Transverse colon (tissue), 4 donors: ENCODE results near the gene DUSP11. TPM values are rescaled to one million over a fixed set of nuclear protein-coding genes. Genes with fewer than 3 reads are reported as not detected.
"Not testable (repeated sequence)": the region's sequence is repeated elsewhere in the genome, so short reads cannot be mapped to it uniquely, and the experiment has no call there.

Experiments
- DNase-seq: peaks from one replicate; pipeline ENCODE4 v3.0.0-alpha.2; 2019
- H3K27ac ChIP-seq, 4 donors: fragments of 200-600 bp; sonication (generic); 2 replicates each; pipeline ENCODE4 v1.5.1; 2016 to 2018; ENCODE audit warnings: inconsistent platforms in 4 of 4
- H3K27me3 ChIP-seq: fragments of 200-600 bp; sonication (generic); 2 replicates; pipeline ENCODE4 v1.5.1; 2017; ENCODE audit warnings: inconsistent platforms
- H3K36me3 ChIP-seq, 4 donors: fragments of 200-600 bp; sonication (generic); 2 replicates each; pipeline ENCODE4 v1.5.1; 2017 to 2019; ENCODE audit warnings: inconsistent platforms in 4 of 4
- H3K4me1 ChIP-seq, 4 donors: fragments of 200-600 bp; sonication (generic); 2 replicates each; pipeline ENCODE4 v1.5.1; 2017 to 2020; ENCODE audit warnings: inconsistent platforms in 4 of 4
- H3K4me3 ChIP-seq, 4 donors: fragments of 200-600 bp; sonication (generic); 1 replicate in 1 of 4; 2 replicates in 3 of 4; pipeline versions ENCODE4 v1.5.1 to v1.6.1; 2017 to 2019; ENCODE audit warnings: inconsistent platforms in 4 of 4
- H3K9me3 ChIP-seq, 2 donors: fragments of 200-600 bp; sonication (generic); 2 replicates each; pipeline ENCODE4 v1.5.1; 2017 to 2019; ENCODE audit warnings: inconsistent platforms in 2 of 2
- EP300 ChIP-seq: sonication (generic); formaldehyde crosslinking; IDR thresholded peaks from one replicate; pipeline ENCODE4 v1.6.1; 2017; ENCODE audit warnings: antibody characterized with exemption, low read depth
- POLR2A ChIP-seq: fragments of 450-650 bp; IDR thresholded peaks from one replicate; pipeline ENCODE4 v1.6.1; 2016; ENCODE audit warnings: antibody characterized with exemption, mild to moderate bottlenecking, moderate library complexity
- POLR2AphosphoS5 ChIP-seq, 3 donors: sonication (generic); formaldehyde crosslinking; IDR thresholded peaks; one replicate each; pipeline ENCODE4 v1.6.1; 2016; ENCODE audit warnings: antibody characterized with exemption in 3 of 3
- WGBS, 2 donors: methylation state at CpG; one replicate each; pipeline ENCODE4 v1.1.5; 2018; ENCODE audit warnings: low coverage in 1 of 2; 5-methylcytosine and 5-hydroxymethylcytosine counted together
- in situ Hi-C, 4 donors: fragments of 200-750 bp; cut with MboI; loops; one replicate each; pipeline versions ENCODE4 v1.15.0 to v1.15.1; 2017; ENCODE audit warnings: low sequenced_read_pairs in 3 of 4, low pct_ligation_motif_present in 1 of 4, low pct_unique_long_range_greater_than_20kb in 1 of 4
- intact Hi-C: fragments of 100-400 bp; cut with DNase I; formaldehyde crosslinking; loops from one replicate; pipeline ENCODE4 v1.15.1; 2023; ENCODE audit warnings: low total_unique reads
- total RNA-seq, 4 donors: library from RNA; depleted of rRNA; stranded (reverse); fragments of >200 nt; gene quantifications; one replicate each; pipeline ENCODE4 v1.1.0, GENCODE V29; 2016
- TF ChIP-seq, protein P1 (sequence below), 5 experiments: fragments of 200-600 bp in 3 of 5; fragments of 450-650 bp in 2 of 5; sonication (generic) in 3 of 5; IDR thresholded peaks; 1 replicate in 2 of 5; 2 replicates in 3 of 5; pipeline ENCODE4 v1.5.1; 2016 to 2017; ENCODE audit warnings: antibody characterized with exemption in 5 of 5, inconsistent platforms in 3 of 5, mild to moderate bottlenecking in 2 of 5, moderate library complexity in 1 of 5

Gene DUSP11
- total RNA-seq, 4 donors from 2014 or later = 9.2 to 35.2 (median 30.8) TPM

DNA sequence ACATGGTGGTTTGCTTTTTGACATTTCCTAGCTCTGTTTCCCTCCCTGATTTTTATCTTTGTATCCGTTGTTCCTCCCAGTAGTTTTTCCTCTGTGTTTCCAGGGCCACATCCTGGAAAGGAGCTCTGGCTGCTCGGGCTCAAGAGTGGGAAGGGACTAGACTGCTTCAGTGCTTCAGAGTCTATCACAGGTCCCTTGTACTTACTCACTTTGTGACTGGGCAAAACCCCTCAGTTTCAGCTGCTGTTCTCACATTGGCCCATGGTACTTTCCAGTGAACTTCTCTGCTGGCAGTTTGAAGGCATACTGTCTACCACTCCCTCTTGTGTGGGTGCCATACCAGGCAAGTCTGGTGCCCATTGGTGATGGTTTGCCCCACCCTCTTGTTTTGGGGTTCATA, 41.3 kb upstream of the DUSP11 start:
- H3K4me3 ChIP-seq = no peak overlapping the region
- TF ChIP-seq POLR2AphosphoS5 (IDR thresholded peaks at IDR 0.05) (no peak), POLR2A (no peak), EP300 (no peak)
- H3K4me1 ChIP-seq = peaks cover 0 to 7% (median 0%) of the 10 kb centered on the region in 4 donors
- 38 to 42% methylated on average over 2 of the region's 2 CpGs for WGBS, 2 donors
- intact Hi-C loops (loop anchor here (10.0 kb wide), 2 partner anchors 164 to 514 kb away; partner anchors contain the start of gene TET3), in situ Hi-C loops (loop anchor here in 2 of 4 donors (10.0 to 25.0 kb wide), 3 partner anchors 174 to 516 kb away; partner anchors contain the start of genes BOLA3 (in 1 of the 2) and SLC4A5 (in 1 of the 2))
- DNase-seq = no peak
- no peak overlapping the region for H3K27ac ChIP-seq
- H3K9me3 ChIP-seq = no peaks in the 10 kb centered on the region
- peaks cover 3% of the 10 kb centered on the region for H3K27me3 ChIP-seq
- no peaks in the 10 kb centered on the region for H3K36me3 ChIP-seq

GRCh38 chr2:73818296-73818695, 38.4 kb upstream of the DUSP11 start:
- no peak overlapping the region for H3K4me3 ChIP-seq
- intact Hi-C loops (no loop called here), in situ Hi-C loops (loop anchor here in 2 of 4 donors (25.0 kb wide), 2 partner anchors 319 to 519 kb away; partner anchors contain the start of genes BOLA3 (in 1 of the 2) and SLC4A5 (in 1 of the 2))
- no peak overlapping the region for H3K27ac ChIP-seq
- no peaks in the 10 kb centered on the region for H3K9me3 ChIP-seq
- peaks cover 3% of the 10 kb centered on the region for H3K27me3 ChIP-seq
- no peaks in the 10 kb centered on the region for H3K36me3 ChIP-seq
- H3K4me1 ChIP-seq = no peaks in the 10 kb centered on the region
- TF ChIP-seq POLR2AphosphoS5 (IDR thresholded peaks at IDR 0.05) (no peak), POLR2A (no peak), EP300 (no peak)
- TF ChIP-seq, protein P1, sequence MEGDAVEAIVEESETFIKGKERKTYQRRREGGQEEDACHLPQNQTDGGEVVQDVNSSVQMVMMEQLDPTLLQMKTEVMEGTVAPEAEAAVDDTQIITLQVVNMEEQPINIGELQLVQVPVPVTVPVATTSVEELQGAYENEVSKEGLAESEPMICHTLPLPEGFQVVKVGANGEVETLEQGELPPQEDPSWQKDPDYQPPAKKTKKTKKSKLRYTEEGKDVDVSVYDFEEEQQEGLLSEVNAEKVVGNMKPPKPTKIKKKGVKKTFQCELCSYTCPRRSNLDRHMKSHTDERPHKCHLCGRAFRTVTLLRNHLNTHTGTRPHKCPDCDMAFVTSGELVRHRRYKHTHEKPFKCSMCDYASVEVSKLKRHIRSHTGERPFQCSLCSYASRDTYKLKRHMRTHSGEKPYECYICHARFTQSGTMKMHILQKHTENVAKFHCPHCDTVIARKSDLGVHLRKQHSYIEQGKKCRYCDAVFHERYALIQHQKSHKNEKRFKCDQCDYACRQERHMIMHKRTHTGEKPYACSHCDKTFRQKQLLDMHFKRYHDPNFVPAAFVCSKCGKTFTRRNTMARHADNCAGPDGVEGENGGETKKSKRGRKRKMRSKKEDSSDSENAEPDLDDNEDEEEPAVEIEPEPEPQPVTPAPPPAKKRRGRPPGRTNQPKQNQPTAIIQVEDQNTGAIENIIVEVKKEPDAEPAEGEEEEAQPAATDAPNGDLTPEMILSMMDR (IDR thresholded peaks at IDR 0.05) = no peak
- WGBS, 2 donors = 85% methylated on average over 18 of the region's 18 CpGs; no CpG with 5 or more reads in 1 of the 2 donors
- no peak for DNase-seq

DNA sequence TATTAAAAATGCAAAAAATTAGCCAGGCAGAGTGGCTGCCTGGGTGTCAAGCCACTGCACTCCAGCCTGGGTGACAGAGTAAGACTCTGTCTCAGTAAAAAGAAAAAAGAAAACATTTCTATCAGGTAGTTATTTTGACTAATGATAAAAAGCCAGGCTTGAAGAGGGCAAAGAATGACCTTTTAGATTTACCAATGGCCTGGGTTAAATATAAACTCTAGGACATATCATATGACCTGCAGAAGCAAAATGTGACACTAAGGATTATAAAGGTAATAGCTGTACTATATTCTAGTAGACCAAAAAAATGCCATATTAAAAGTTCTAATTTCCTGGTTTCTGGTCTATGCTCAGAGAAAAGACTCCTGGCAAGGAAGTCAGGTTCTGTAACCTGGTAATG, 32.7 kb upstream of the DUSP11 start:
- TF ChIP-seq POLR2A (no peak), EP300 (no peak), POLR2AphosphoS5 (IDR thresholded peaks at IDR 0.05) (no peak)
- TF ChIP-seq, protein P1 (IDR thresholded peaks at IDR 0.05) = no peak
- Histone ChIP-seq H3K27me3 (peaks cover 7% of the 10 kb centered on the region), H3K27ac (no peak overlapping the region), H3K4me1 (no peaks in the 10 kb centered on the region), H3K9me3 (no peaks in the 10 kb centered on the region), H3K36me3 (no peaks in the 10 kb centered on the region), H3K4me3 (no peak overlapping the region)
- intact Hi-C loops (no loop called here), in situ Hi-C loops (loop anchor here in 2 of 4 donors (25.0 kb wide), 2 partner anchors 325 to 525 kb away; partner anchors contain the start of genes BOLA3 (in 1 of the 2) and SLC4A5 (in 1 of the 2))
- no peak for DNase-seq

GRCh38 chr2:73811878-73812277, 32.0 kb upstream of the DUSP11 start:
- intact Hi-C loops (no loop called here), in situ Hi-C loops (loop anchor here in 2 of 4 donors (25.0 kb wide), 2 partner anchors 325 to 525 kb away; partner anchors contain the start of genes BOLA3 (in 1 of the 2) and SLC4A5 (in 1 of the 2))
- no peak overlapping the region for H3K4me3 ChIP-seq
- peaks cover 7% of the 10 kb centered on the region for H3K27me3 ChIP-seq
- TF ChIP-seq POLR2A (no peak), EP300 (no peak)
- TF ChIP-seq, protein P1 (IDR thresholded peaks at IDR 0.05) = no peak
- no peaks in the 10 kb centered on the region for H3K4me1 ChIP-seq
- no peaks in the 10 kb centered on the region for H3K36me3 ChIP-seq
- no peak overlapping the region for H3K27ac ChIP-seq
- no peaks in the 10 kb centered on the region for H3K9me3 ChIP-seq
- DNase-seq = no peak

GRCh38 chr2:73783883-73784282, 4.0 kb upstream of the DUSP11 start, which contains the start of gene C2orf78:
Gene C2orf78 (plus strand): TSS chr2:73784183. CDS start chr2:73784310, 127 bp downstream.
- intact Hi-C loops, H3K4me3 ChIP-seq, H3K4me1 ChIP-seq, H3K27ac ChIP-seq, H3K27me3 ChIP-seq, H3K36me3 ChIP-seq, DNase-seq, H3K9me3 ChIP-seq: not testable (repeated sequence)
- in situ Hi-C loops = loop anchor here in 1 of 4 donors (25.0 kb wide), 1 partner anchor 97 kb away; no protein-coding TSS in a partner anchor
- no CpG with 5 or more reads among the region's 3 CpGs for WGBS, 2 donors

- H3K27me3 ChIP-seq, H3K9me3 ChIP-seq, intact Hi-C loops, DNase-seq, H3K4me3 ChIP-seq, H3K27ac ChIP-seq, H3K36me3 ChIP-seq: not testable (repeated sequence)
- in situ Hi-C loops = loop anchor here in 1 of 4 donors (25.0 kb wide), 1 partner anchor 96 kb away; no protein-coding TSS in a partner anchor
- 85% methylated on average over 15 of the region's 15 CpGs; no CpG with 5 or more reads in 1 of the 2 donors for WGBS, 2 donors
- H3K4me1 ChIP-seq = peaks cover 5 to 14% (median 10%) of the 10 kb centered on the region in 4 donors
Measured at GRCh38 chr2:73783402-73783801, 3.5 kb upstream of the DUSP11 start.
